Liver (tissue), 9 donors: Measurements from ENCODE around the gene PRCC. TPM values are rescaled to one million over a fixed set of nuclear protein-coding genes. Genes with fewer than 3 reads are reported as not detected.
A peak's percentile ranks its signal among the peaks of the same experiment; 100 is the strongest.

Source experiments
- DNase-seq: peaks from one replicate; pipeline ENCODE4 v3.0.0-alpha.2; 2017; ENCODE audit warnings: low spot score
- H3K27ac ChIP-seq, 2 donors: one replicate each; pipeline ENCODE4 v1.7.0; 2013; ENCODE audit warnings: inconsistent platforms in 2 of 2, low read length in 2 of 2, control low read depth in 1 of 2, low read depth in 1 of 2, mild to moderate bottlenecking in 1 of 2
- H3K27me3 ChIP-seq, 4 donors: one replicate each; pipeline versions ENCODE4 v1.6.1 to v1.7.0; 2013; ENCODE audit warnings: low read length in 3 of 4, inconsistent platforms in 1 of 4, mild to moderate bottlenecking in 1 of 4, moderate library complexity in 1 of 4; ENCODE audit not compliant: control insufficient read depth in 4 of 4, insufficient read depth in 4 of 4
- H3K36me3 ChIP-seq, 4 donors: one replicate each; pipeline versions ENCODE4 v1.6.1 to v1.7.0; 2013; ENCODE audit warnings: low read length in 3 of 4, mild to moderate bottlenecking in 3 of 4, low read depth in 1 of 4, moderate library complexity in 1 of 4; ENCODE audit not compliant: control insufficient read depth in 4 of 4, insufficient read depth in 3 of 4
- H3K4me1 ChIP-seq, 4 donors: one replicate each; pipeline versions ENCODE4 v1.6.1 to v1.7.0; 2013; ENCODE audit warnings: low read length in 3 of 4, mild to moderate bottlenecking in 3 of 4, moderate library complexity in 1 of 4; ENCODE audit not compliant: control insufficient read depth in 4 of 4, insufficient read depth in 4 of 4
- H3K4me3 ChIP-seq, 3 donors: one replicate each; pipeline versions ENCODE4 v1.6.1 to v1.7.0; 2013; ENCODE audit warnings: low read length in 3 of 3, control low read depth in 1 of 3, low read depth in 1 of 3, mild to moderate bottlenecking in 1 of 3
- H3K9ac ChIP-seq, 2 donors: one replicate each; pipeline ENCODE4 v1.7.0; 2013; ENCODE audit warnings: low read length in 2 of 2, mild to moderate bottlenecking in 2 of 2, moderate library complexity in 2 of 2, control low read depth in 1 of 2, low read depth in 1 of 2
- H3K9me3 ChIP-seq, 4 donors: one replicate each; pipeline versions ENCODE4 v1.6.1 to v1.7.0; 2013; ENCODE audit warnings: low read length in 3 of 4; ENCODE audit not compliant: control insufficient read depth in 4 of 4
- ATF3 ChIP-seq: IDR thresholded peaks from 2 replicates; pipeline ENCODE4 v1.6.1; 2016; ENCODE audit warnings: antibody characterized with exemption
- CTCF ChIP-seq: fragments of 150-350 bp; IDR thresholded peaks from 2 replicates; pipeline ENCODE4 v1.5.1; 2017; ENCODE audit warnings: improper control_type of control experiment, low read depth, low read length; ENCODE audit not compliant: missing input control
- EGR1 ChIP-seq, 2 donors: IDR thresholded peaks; 2 replicates each; pipeline ENCODE4 v1.6.1; 2016 to 2018; ENCODE audit warnings: antibody characterized with exemption in 2 of 2, low read depth in 2 of 2
- FOXA1 ChIP-seq: IDR thresholded peaks from 2 replicates; pipeline ENCODE4 v1.6.1; 2016; ENCODE audit warnings: antibody characterized with exemption
- FOXA2 ChIP-seq: IDR thresholded peaks from 2 replicates; pipeline ENCODE4 v1.6.1; 2016; ENCODE audit warnings: antibody characterized with exemption
- GABPA ChIP-seq, 2 donors: IDR thresholded peaks in 1 of 2; conservative IDR thresholded peaks in 1 of 2; 2 replicates each; pipeline ENCODE4 v1.6.1; 2016; ENCODE audit warnings: antibody characterized with exemption in 2 of 2, mild to moderate bottlenecking in 1 of 2, moderate library complexity in 1 of 2
- HNF4A ChIP-seq, 2 donors: conservative IDR thresholded peaks; 2 replicates each; pipeline ENCODE4 v1.6.1; 2016; ENCODE audit warnings: antibody characterized with exemption in 2 of 2, mild to moderate bottlenecking in 2 of 2
- HNF4G ChIP-seq: IDR thresholded peaks from 2 replicates; pipeline ENCODE4 v1.6.1; 2016; ENCODE audit warnings: antibody characterized with exemption
- JUND ChIP-seq, 2 donors: IDR thresholded peaks; 2 replicates each; pipeline ENCODE4 v1.6.1; 2016; ENCODE audit warnings: antibody characterized with exemption in 2 of 2
- MAX ChIP-seq: IDR thresholded peaks from 2 replicates; pipeline ENCODE4 v1.6.1; 2016; ENCODE audit warnings: antibody characterized with exemption
- NR2F2 ChIP-seq: IDR thresholded peaks from 2 replicates; pipeline ENCODE4 v1.6.1; 2016; ENCODE audit warnings: antibody characterized with exemption
- RAD21 ChIP-seq, 2 donors: IDR thresholded peaks; 2 replicates each; pipeline ENCODE4 v1.6.1; 2016; ENCODE audit warnings: antibody characterized with exemption in 2 of 2, mild to moderate bottlenecking in 2 of 2
- REST ChIP-seq: IDR thresholded peaks from 2 replicates; pipeline ENCODE4 v1.6.1; 2016; ENCODE audit warnings: antibody characterized with exemption, mild to moderate bottlenecking
- RXRA ChIP-seq, 2 donors: IDR thresholded peaks; 2 replicates each; pipeline ENCODE4 v1.6.1; 2017 to 2018; ENCODE audit warnings: antibody characterized with exemption in 2 of 2, mild to moderate bottlenecking in 1 of 2
- SP1 ChIP-seq: IDR thresholded peaks from 2 replicates; pipeline ENCODE4 v1.6.1; 2018; ENCODE audit warnings: antibody characterized with exemption, mild to moderate bottlenecking
- TAF1 ChIP-seq: conservative IDR thresholded peaks from 2 replicates; pipeline ENCODE4 v1.6.1; 2016; ENCODE audit warnings: antibody characterized with exemption, mild to moderate bottlenecking
- YY1 ChIP-seq: IDR thresholded peaks from 2 replicates; pipeline ENCODE4 v1.6.1; 2016; ENCODE audit warnings: antibody characterized with exemption, mild to moderate bottlenecking
- ZBTB33 ChIP-seq: IDR thresholded peaks from 2 replicates; pipeline ENCODE4 v1.6.1; 2016; ENCODE audit warnings: antibody characterized with exemption
- WGBS: extraction: QIAGEN DNeasy Blood & Tissue Kit; methylation state at CpG from one replicate; pipeline ENCODE4 v1.1.7; 2013; 5-methylcytosine and 5-hydroxymethylcytosine counted together
- polyA plus RNA-seq, 2 donors: library from polyadenylated mRNA; stranded (reverse) in 1 of 2; unstranded in 1 of 2; fragments of 200-250 nt in 1 of 2; fragments of >200 nt in 1 of 2; fragmentation: Nextera tagmentation in 1 of 2; extraction: Ambion mirVana in 1 of 2; gene quantifications; one replicate each; pipeline versions ENCODE4 v1.2.1 to v1.2.3, GENCODE V29; 2013 to 2015
- total RNA-seq, 2 donors: library from RNA; depleted of rRNA; stranded (reverse); fragments of >200 nt; gene quantifications; one replicate each; pipeline ENCODE4 v1.2.3, GENCODE V29; 2014
- donor health status: healthy.
- donor health status: healthy.
- donor health status: healthy.
- donor health status: healthy.
- donor health status: healthy.

Gene PRCC
- total RNA-seq = 10 to 100 TPM in 1 of 2 donors, 1 to 10 TPM in 1; 8.8 to 10.7 TPM
- polyA plus RNA-seq = 10 to 100 TPM; 17.9 to 19.3 TPM

GRCh38 chr1:156767101-156767878, at the start of gene PRCC:
TSS of gene PRCC (plus strand) at chr1:156767535. CDS start at chr1:156767772, 237 bp downstream.
- Histone ChIP-seq H3K9me3 (no peaks in the 10 kb centered on the region), H3K27me3 (no peaks in the 10 kb centered on the region), H3K36me3 (peaks cover 0 to 4% (median under 1%) of the 10 kb centered on the region in 4 donors), H3K9ac (peak within 1 kb of the TSS; percentile 95 to 98), H3K4me1 (peaks cover 3 to 28% (median 26%) of the 10 kb centered on the region in 4 donors), H3K27ac (peak within 1 kb of the TSS; percentile 83 to 92), H3K4me3 (peak within 1 kb of the TSS; percentile 76 to 98 (median 92))
- WGBS = under 1% methylated on average over 50 of the region's 50 CpGs
- peak; percentile 95 for DNase-seq
- TF ChIP-seq RXRA (IDR thresholded peaks at IDR 0.05) = peak; percentile 61 to 78
- TF ChIP-seq ATF3 = peak; percentile 57
- TF ChIP-seq FOXA2 = peak; percentile 32
- TF ChIP-seq MAX = peak; percentile 87
- peak; percentile 89 for TF ChIP-seq SP1
- peak; percentile 69 for TF ChIP-seq FOXA1
- peak; percentile 99 for TF ChIP-seq YY1
- peak; percentile 82 to 94 for TF ChIP-seq JUND (IDR thresholded peaks at IDR 0.05)
- peak; percentile 77 for TF ChIP-seq REST
- peak; percentile 50 to 83 for TF ChIP-seq HNF4A (conservative IDR thresholded peaks at IDR 0.05)
- peak; percentile 52 for TF ChIP-seq HNF4G
- peak; percentile 51 to 96 for TF ChIP-seq GABPA (IDR thresholded peaks at IDR 0.05 in 1 of 2, conservative IDR thresholded peaks at IDR 0.05 in 1 of 2)
- peak; percentile 60 for TF ChIP-seq NR2F2
- peak; percentile 96 for TF ChIP-seq ZBTB33
- no peak for TF ChIP-seq CTCF
- TF ChIP-seq EGR1 (IDR thresholded peaks at IDR 0.05; ENCODE audit: low read depth in 2 of 2) = peak; percentile 48 to 64
- TF ChIP-seq TAF1 = peak; percentile 40
- peak; percentile 59 to 69 for TF ChIP-seq RAD21 (IDR thresholded peaks at IDR 0.05)
